Mesendoderm (in vitro differentiated cells): ENCODE data around the gene NSD2.
"Not testable (repeated sequence)": the region's sequence is repeated elsewhere in the genome, so short reads cannot be mapped to it uniquely, and the experiment has no call there.

Experiments
- DNase-seq: peaks from one replicate; pipeline ENCODE4 v3.0.0; 2013
- H2AK5ac ChIP-seq: 2 replicates; pipeline ENCODE4 v1.6.1; 2013; ENCODE audit warnings: low read length, inconsistent platforms
- H2BK120ac ChIP-seq: 2 replicates; pipeline ENCODE4 v1.6.1; 2013; ENCODE audit warnings: low read depth, mild to moderate bottlenecking, low read length, moderate library complexity, mixed read lengths
- H2BK15ac ChIP-seq: replicated peaks from 2 replicates; pipeline ENCODE4 v1.6.1; 2013; ENCODE audit warnings: low read depth, mild to moderate bottlenecking, moderate library complexity
- H2BK5ac ChIP-seq: 2 replicates; pipeline ENCODE4 v1.6.1; 2013; ENCODE audit warnings: low read length, inconsistent platforms
- H3K18ac ChIP-seq: 2 replicates; pipeline ENCODE4 v1.6.1; 2013; ENCODE audit warnings: mild to moderate bottlenecking, low read length, mixed read lengths
- H3K23ac ChIP-seq: one replicate; pipeline ENCODE4 v1.6.1; 2013; ENCODE audit warnings: low read length
- H3K27ac ChIP-seq: 2 replicates; pipeline ENCODE4 v1.5.1; 2013; ENCODE audit warnings: low read depth, mild to moderate bottlenecking, inconsistent platforms, low read length, moderate library complexity
- H3K27me3 ChIP-seq: 2 replicates; pipeline ENCODE4 v1.6.1; 2013; ENCODE audit warnings: low read length, control low read depth, mild to moderate bottlenecking, inconsistent platforms; ENCODE audit not compliant: insufficient read depth, poor library complexity
- H3K36me3 ChIP-seq: 2 replicates; pipeline ENCODE4 v1.6.1; 2013; ENCODE audit warnings: low read length, inconsistent platforms; ENCODE audit not compliant: control insufficient read depth, insufficient read depth
- H3K4ac ChIP-seq: one replicate; pipeline ENCODE4 v1.6.1; 2013; ENCODE audit warnings: low read depth, mild to moderate bottlenecking, low read length, moderate library complexity
- H3K4me1 ChIP-seq: 2 replicates; pipeline ENCODE4 v1.6.1; 2013; ENCODE audit warnings: low read depth, low read length, inconsistent platforms; ENCODE audit not compliant: control insufficient read depth
- H3K4me2 ChIP-seq: 2 replicates; pipeline ENCODE4 v1.6.1; 2013; ENCODE audit warnings: low read length
- H3K4me3 ChIP-seq: 2 replicates; pipeline ENCODE4 v1.5.1; 2013; ENCODE audit warnings: mild to moderate bottlenecking, low read length
- H3K56ac ChIP-seq: one replicate; pipeline ENCODE4 v1.6.1; 2013; ENCODE audit warnings: low read length
- H3K79me1 ChIP-seq: 2 replicates; pipeline ENCODE4 v1.6.1; 2013; ENCODE audit warnings: low read length, inconsistent platforms
- H3K79me2 ChIP-seq: 2 replicates; pipeline ENCODE4 v1.6.1; 2013; ENCODE audit warnings: mild to moderate bottlenecking, low read length; ENCODE audit not compliant: control insufficient read depth, insufficient read depth
- H3K9ac ChIP-seq: 2 replicates; pipeline ENCODE4 v1.6.1; 2013; ENCODE audit warnings: low read length, inconsistent platforms
- H4K5ac ChIP-seq: one replicate; pipeline ENCODE4 v1.6.1; 2013; ENCODE audit warnings: low read length
- H4K8ac ChIP-seq: one replicate; pipeline ENCODE4 v1.6.1; 2013; ENCODE audit warnings: low read depth, mild to moderate bottlenecking, control low read depth, low read length, moderate library complexity
- WGBS: extraction: QIAGEN DNeasy Blood & Tissue Kit; methylation state at CpG from one replicate; pipeline ENCODE4 v1.1.7; 2013; ENCODE audit warnings: low lambda C conversion rate, missing lambda C conversion rate; ENCODE audit not compliant: insufficient coverage; ENCODE audit errors: extremely low coverage; 5-methylcytosine and 5-hydroxymethylcytosine counted together

NSD2 gene

GRCh38 chr4:1832690-1833089 lies 38.5 kb upstream of the NSD2 start:
- no peak overlapping the region for H4K5ac ChIP-seq
- H2AK5ac ChIP-seq = no peak overlapping the region
- no peak overlapping the region for H3K4ac ChIP-seq
- H3K27ac ChIP-seq = no peak overlapping the region
- no peaks in the 10 kb centered on the region for H3K79me1 ChIP-seq
- no peak overlapping the region for H3K4me3 ChIP-seq
- no peak overlapping the region for H3K18ac ChIP-seq
- WGBS = no CpG with 5 or more reads among the region's 18 CpGs
- peaks cover 3% of the 10 kb centered on the region for H3K36me3 ChIP-seq
- H3K4me1 ChIP-seq = no peaks in the 10 kb centered on the region
- no peaks in the 10 kb centered on the region for H3K79me2 ChIP-seq
- H3K27me3 ChIP-seq = no peaks in the 10 kb centered on the region
- no peak overlapping the region for H3K9ac ChIP-seq
- no peak overlapping the region for H2BK120ac ChIP-seq
- no peak overlapping the region for H2BK5ac ChIP-seq
- H3K23ac ChIP-seq = no peak overlapping the region
- no peak overlapping the region for H2BK15ac ChIP-seq
- no peak overlapping the region for H3K56ac ChIP-seq
- H3K4me2 ChIP-seq = no peak overlapping the region
- DNase-seq = no peak
- no peak overlapping the region for H4K8ac ChIP-seq

DNA sequence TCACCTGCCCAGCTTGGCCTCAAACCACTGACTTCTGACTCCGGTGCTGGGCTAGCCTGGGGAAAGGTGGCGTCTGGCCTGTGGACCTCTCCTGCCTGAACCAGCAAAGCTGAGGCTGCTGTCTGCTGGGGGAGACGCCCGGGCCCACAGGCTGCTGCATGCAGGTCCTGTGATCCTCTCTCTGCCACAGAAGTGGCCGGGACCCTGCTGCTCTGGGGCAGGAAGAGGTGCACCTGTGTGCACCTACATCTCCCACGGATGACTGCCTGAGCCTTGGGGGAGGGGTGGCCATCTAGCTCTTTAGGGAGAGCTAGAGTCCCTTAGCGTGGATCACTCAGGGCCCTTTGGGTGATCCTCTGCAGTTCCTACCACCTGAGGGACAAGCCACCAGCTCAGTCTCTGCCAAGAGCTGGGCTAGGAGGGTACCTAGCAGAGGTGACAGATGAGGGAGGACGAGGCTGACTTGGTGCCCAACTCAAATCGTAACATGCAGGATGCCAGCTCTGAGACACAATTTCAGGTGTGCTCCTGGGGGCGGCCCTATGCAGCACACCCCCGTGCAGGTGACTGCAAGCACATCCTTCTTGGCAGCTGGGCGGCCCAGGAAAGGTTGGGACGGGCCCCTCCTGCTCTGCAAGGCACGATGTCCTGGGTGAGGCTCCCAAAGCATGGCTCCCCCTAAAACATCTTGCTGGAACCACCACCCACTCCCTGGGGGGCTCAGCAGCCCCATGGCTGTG lies 37.7 kb upstream of the NSD2 start:
- peaks cover 3% of the 10 kb centered on the region for H3K36me3 ChIP-seq
- no peak overlapping the region for H3K56ac ChIP-seq
- no peak overlapping the region for H2AK5ac ChIP-seq
- no peak overlapping the region for H3K4me2 ChIP-seq
- DNase-seq = no peak
- no peak overlapping the region for H3K9ac ChIP-seq
- H3K79me1 ChIP-seq = no peaks in the 10 kb centered on the region
- H3K23ac ChIP-seq = no peak overlapping the region
- no peaks in the 10 kb centered on the region for H3K79me2 ChIP-seq
- no CpG with 5 or more reads among the region's 14 CpGs for WGBS
- no peak overlapping the region for H4K5ac ChIP-seq
- H3K18ac ChIP-seq = no peak overlapping the region
- H2BK5ac ChIP-seq = no peak overlapping the region
- H3K27ac ChIP-seq = no peak overlapping the region
- no peaks in the 10 kb centered on the region for H3K4me1 ChIP-seq
- no peak overlapping the region for H2BK15ac ChIP-seq
- H2BK120ac ChIP-seq = no peak overlapping the region
- no peak overlapping the region for H3K4me3 ChIP-seq
- H3K4ac ChIP-seq = no peak overlapping the region
- H3K27me3 ChIP-seq = no peaks in the 10 kb centered on the region
- H4K8ac ChIP-seq = no peak overlapping the region

- Histone ChIP-seq H2AK5ac (no peak overlapping the region), H3K4me2 (no peak overlapping the region), H3K4me1 (no peaks in the 10 kb centered on the region), H3K4ac (no peak overlapping the region), H3K56ac (no peak overlapping the region), H3K23ac (no peak overlapping the region), H2BK5ac (no peak overlapping the region), H3K4me3 (no peak overlapping the region), H3K27me3 (no peaks in the 10 kb centered on the region), H3K79me2 (no peaks in the 10 kb centered on the region), H3K18ac (no peak overlapping the region), H4K5ac (no peak overlapping the region), H2BK120ac (no peak overlapping the region), H2BK15ac (no peak overlapping the region), H3K79me1 (no peaks in the 10 kb centered on the region), H4K8ac (no peak overlapping the region), H3K36me3 (peaks cover 3% of the 10 kb centered on the region), H3K27ac (no peak overlapping the region), H3K9ac (no peak overlapping the region)
- WGBS = no CpG with 5 or more reads among the region's 21 CpGs
- DNase-seq = no peak
Observed at GRCh38 chr4:1834047-1834775, 37.0 kb upstream of the NSD2 start.

- not testable (repeated sequence) for H3K18ac ChIP-seq, H3K56ac ChIP-seq, H2BK15ac ChIP-seq, H3K4ac ChIP-seq, H3K27me3 ChIP-seq, H3K9ac ChIP-seq, H3K23ac ChIP-seq, H4K8ac ChIP-seq, H3K27ac ChIP-seq, H3K79me1 ChIP-seq, H3K4me2 ChIP-seq, H4K5ac ChIP-seq, H3K36me3 ChIP-seq, DNase-seq, H2AK5ac ChIP-seq, H3K79me2 ChIP-seq, H3K4me3 ChIP-seq, H2BK120ac ChIP-seq, H3K4me1 ChIP-seq, H2BK5ac ChIP-seq
- WGBS = no CpG with 5 or more reads among the region's 8 CpGs
Observed at GRCh38 chr4:1835836-1836235, 35.4 kb upstream of the NSD2 start.

GRCh38 chr4:1836650-1837049 lies 34.5 kb upstream of the NSD2 start:
- no peaks in the 10 kb centered on the region for H3K27me3 ChIP-seq
- H3K9ac ChIP-seq = no peak overlapping the region
- no peak for DNase-seq
- H2AK5ac ChIP-seq = no peak overlapping the region
- H3K36me3 ChIP-seq = no peaks in the 10 kb centered on the region
- no peak overlapping the region for H4K5ac ChIP-seq
- no peak overlapping the region for H3K4me3 ChIP-seq
- no CpG with 5 or more reads among the region's 7 CpGs for WGBS
- peaks cover 1% of the 10 kb centered on the region for H3K79me1 ChIP-seq
- H2BK15ac ChIP-seq = no peak overlapping the region
- H3K23ac ChIP-seq = no peak overlapping the region
- H3K4me1 ChIP-seq = no peaks in the 10 kb centered on the region
- H3K27ac ChIP-seq = no peak overlapping the region
- H3K56ac ChIP-seq = no peak overlapping the region
- no peak overlapping the region for H2BK120ac ChIP-seq
- H3K18ac ChIP-seq = no peak overlapping the region
- H3K4me2 ChIP-seq = no peak overlapping the region
- H3K4ac ChIP-seq = no peak overlapping the region
- no peak overlapping the region for H2BK5ac ChIP-seq
- no peaks in the 10 kb centered on the region for H3K79me2 ChIP-seq
- H4K8ac ChIP-seq = no peak overlapping the region
